Stimulated activated CD4-positive, alpha-beta T cell treated with anti-CD3 and anti-CD28 coated beads, TNF-alpha, amount 100 ng/mL, for 1 hour (primary cell): ENCODE results near the gene BLTP2.

Experiments used
- DNase-seq, 3 donors: peaks; one replicate each; pipeline ENCODE4 v3.0.0-alpha.2; 2020; ENCODE audit warnings: low read depth in 3 of 3, low spot score in 1 of 3

BLTP2 gene

DNA sequence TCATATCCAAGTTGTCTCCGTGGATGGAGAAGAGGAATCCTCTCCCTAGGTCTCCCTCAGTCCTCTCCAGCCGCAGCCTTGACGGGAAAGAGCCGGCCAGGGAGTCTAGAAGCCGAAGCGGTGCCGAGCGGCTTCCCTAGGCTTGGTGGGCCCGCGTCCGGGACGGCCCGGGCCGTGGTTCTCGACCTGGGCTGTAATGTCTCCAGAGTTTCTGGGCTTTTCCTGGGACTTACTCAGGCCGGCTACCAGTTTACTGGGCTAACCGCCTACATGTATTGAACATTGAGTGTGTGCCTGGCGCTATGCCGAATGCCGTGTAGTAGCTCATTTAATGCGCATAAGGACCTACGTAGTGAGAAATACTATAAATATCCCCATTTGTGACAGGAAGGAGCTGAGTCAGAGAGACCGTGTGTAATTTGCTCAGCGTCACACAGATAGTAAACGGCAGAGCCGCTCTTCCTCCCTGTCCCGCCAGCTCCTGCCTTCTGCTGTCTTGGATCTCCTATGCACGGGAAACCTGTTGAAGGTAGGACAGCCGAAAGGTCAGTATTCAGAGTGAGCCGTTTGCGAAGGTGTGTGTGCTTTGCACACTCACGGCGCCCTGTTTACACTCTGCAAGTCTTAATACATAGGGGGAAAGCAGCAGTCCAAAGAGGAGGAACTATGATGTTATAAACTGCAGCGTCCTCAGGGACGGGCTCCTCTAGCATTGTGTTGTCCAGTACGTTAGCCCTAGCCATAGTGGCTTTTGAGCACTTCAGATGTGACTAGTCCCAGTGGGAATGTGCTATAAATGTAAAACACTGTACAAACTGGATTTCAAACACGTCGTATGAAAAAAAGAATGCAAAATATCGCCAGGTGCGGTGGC, 45.4 kb downstream of the BLTP2 start:
- peak; percentile 5 to 47 (median 42) for DNase-seq

DNA sequence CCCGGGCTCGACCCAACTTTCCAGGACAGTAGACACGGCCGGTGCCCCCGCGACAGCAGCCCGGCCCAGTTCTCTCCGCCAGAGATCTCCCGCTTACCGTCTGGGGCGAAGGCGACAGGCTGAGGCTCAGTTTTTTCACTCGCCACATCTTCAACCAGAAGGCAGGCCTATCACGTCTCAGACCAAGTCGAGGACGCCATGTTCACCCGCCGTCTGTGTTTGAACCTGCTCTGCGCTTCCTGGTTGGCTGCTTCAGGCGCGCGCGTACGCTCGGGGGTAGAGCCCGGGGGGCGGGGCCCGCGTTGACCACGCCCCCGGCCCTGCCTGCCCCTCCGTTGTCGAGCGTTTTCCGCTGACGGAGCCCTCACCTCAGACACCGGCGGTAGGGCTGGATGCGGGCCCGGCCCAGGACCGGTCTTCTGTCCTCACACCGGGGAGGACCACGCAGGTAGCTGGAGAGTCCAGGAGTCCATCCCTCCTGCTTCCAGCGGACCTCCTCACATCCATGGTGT, 46.1 kb downstream of the BLTP2 start, which contains the start of gene SPAG5:
Gene SPAG5, minus strand, starts transcription at position 227 of the 512 bp plus-strand sequence. Its CDS starts 79 bp downstream, at position 148.
- peak; percentile 88 to 93 (median 91) for DNase-seq

DNA sequence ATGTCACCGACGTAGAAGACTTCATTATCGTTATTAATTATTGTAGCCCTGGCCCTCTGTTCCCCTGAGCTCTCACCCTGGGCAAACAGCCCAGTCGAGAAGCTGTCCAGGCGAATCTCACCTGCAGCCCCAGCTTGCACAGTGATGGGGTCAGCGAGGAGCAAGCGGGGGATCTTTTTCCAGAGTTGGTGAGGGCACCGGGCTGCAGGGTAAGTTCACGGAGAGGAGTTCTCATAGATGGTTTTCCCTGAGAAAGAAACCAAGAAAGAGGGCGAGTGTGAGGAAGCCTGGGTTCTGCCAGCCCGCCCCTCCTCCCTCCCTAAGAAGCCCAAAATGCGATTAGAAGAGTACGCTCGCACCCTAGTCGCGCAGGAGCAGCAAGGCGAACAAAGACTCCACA, 46.6 kb downstream of the BLTP2 start:
- no peak for DNase-seq

DNA sequence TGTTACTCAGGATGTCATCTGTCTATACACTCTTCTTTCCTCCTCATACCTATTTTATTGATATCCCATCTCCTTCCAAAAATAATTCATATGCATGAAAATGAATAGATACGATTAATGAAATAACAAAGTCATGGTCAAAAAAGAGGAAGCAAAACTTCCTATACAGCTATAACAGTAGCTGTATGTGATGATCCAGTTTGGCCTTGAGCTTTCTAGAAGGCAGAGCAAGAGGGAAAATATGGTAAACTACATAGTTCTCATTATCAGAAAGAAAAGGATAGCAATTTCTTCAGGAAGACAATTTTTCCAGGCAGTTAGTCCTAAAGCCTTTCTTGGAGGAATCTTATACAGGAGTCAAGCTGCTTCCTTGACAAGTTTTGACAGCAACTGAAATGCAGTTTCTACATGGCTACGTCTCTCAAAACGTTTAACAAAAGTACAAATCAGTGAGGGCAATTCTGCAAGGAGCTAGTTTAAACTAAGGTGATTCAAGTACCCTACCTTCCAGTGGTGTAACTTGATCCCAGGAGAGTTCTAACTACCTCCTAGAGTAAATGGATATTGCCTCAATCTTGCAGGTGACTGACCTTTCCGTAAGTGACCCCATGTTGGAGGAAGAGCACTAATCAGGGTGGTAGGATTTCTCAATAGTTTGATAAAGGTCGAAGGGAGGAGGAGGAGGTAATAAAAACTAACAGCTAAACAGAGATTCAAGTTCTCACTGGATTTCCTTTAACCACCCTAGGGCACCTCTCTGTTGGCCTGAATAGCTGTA, 47.2 kb downstream of the BLTP2 start:
- DNase-seq: no peak
